ENCODE measurements around the gene TBC1D19. TPM values are rescaled to one million over a fixed set of nuclear protein-coding genes. Genes with fewer than 3 reads are reported as not detected.

Gene TBC1D19
- total and polyA plus RNA-seq, 2 donors (not counting 1 experiment from before 2014, with no cell fraction given) = 1.8 to 11.0 TPM

GRCh38 chr4:26792639-26793038 is 208.8 kb downstream of the TBC1D19 start:
- Mint-ChIP-seq H3K9me3 (ENCODE audit: insufficient read depth) (no peaks in the 10 kb centered on the region), H3K27me3 (peaks cover 17% of the 10 kb centered on the region), H3K27ac (no peak overlapping the region), H3K4me3 (no peak overlapping the region), H3K4me1 (peaks cover 10% of the 10 kb centered on the region)
- no peaks in the 10 kb centered on the region for H4K20me1 ChIP-seq (ENCODE audit: control insufficient read depth, insufficient read depth, low read length, poor library complexity, severe bottlenecking)
- no peak overlapping the region for H3K27ac ChIP-seq (ENCODE audit: low read length in 2 of 2)
- H3K36me3 ChIP-seq (replicated peaks in 1 of 2; ENCODE audit: control extremely low read depth in 1 of 2, control insufficient read depth in 1 of 2, extremely low read depth in 1 of 2, insufficient read depth in 2 of 2, low read length in 1 of 2) = no peaks in the 10 kb centered on the region
- H2AFZ ChIP-seq (ENCODE audit: insufficient read depth, low read depth, low read length, poor library complexity, severe bottlenecking) = no peak overlapping the region
- H3K9ac ChIP-seq (ENCODE audit: low read length) = no peak overlapping the region
- no peak for TF ChIP-seq EZH2 (IDR thresholded peaks at IDR 0.05; ENCODE audit: borderline replicate concordance, insufficient read depth, low read depth, low read length, poor library complexity, severe bottlenecking)
- no peak for TF ChIP-seq CTCF (IDR thresholded peaks at IDR 0.05)
- H3K79me2 ChIP-seq (ENCODE audit: control insufficient read depth, insufficient read depth, low read length) = no peaks in the 10 kb centered on the region
- ChIA-PET POLR2A (no interaction called here), CTCF (interaction anchor here (0.5 to 0.8 kb wide), 2 partner anchors 24 to 422 kb away, joined by 3 read pairs; no protein-coding TSS in a partner anchor)
- peaks cover 0 to 3% (median 0%) of the 10 kb centered on the region in 3 donors for H3K9me3 ChIP-seq (ENCODE audit: control extremely low read depth in 1 of 3, control insufficient read depth in 2 of 3, insufficient read depth in 1 of 3, low read length in 2 of 3)
- no peak for DNase-seq
- H3K4me1 ChIP-seq (ENCODE audit: control insufficient read depth in 2 of 2, insufficient read depth in 2 of 2, low read length in 2 of 2) = peaks cover 11% of the 10 kb centered on the region in 2 donors
- peaks cover 0 to 18% (median 6%) of the 10 kb centered on the region in 4 experiments for H3K27me3 ChIP-seq (replicated peaks in 1 of 4; ENCODE audit: control extremely low read depth in 1 of 4, control insufficient read depth in 3 of 4, insufficient read depth in 4 of 4, low read length in 3 of 4)
- no peak for ATAC-seq (ENCODE audit: low read depth)
- H3K4me3 ChIP-seq (ENCODE audit: control extremely low read depth in 1 of 5, extremely low read depth in 1 of 5, insufficient read depth in 1 of 5, low read depth in 2 of 5, low read length in 4 of 5) = no peak overlapping the region
- H3K4me2 ChIP-seq (replicated peaks; ENCODE audit: low read depth, low read length, poor library complexity, severe bottlenecking) = no peak overlapping the region
- intact Hi-C loops (cut with micrococcal nuclease) = no loop called here

GRCh38 chr4:26793735-26794134 is 209.9 kb downstream of the TBC1D19 start:
- Mint-ChIP-seq H3K27ac (no peak overlapping the region), H3K4me1 (no peaks in the 10 kb centered on the region), H3K4me3 (no peak overlapping the region), H3K27me3 (peaks cover 15% of the 10 kb centered on the region), H3K9me3 (ENCODE audit: insufficient read depth) (no peaks in the 10 kb centered on the region)
- ChIA-PET CTCF (no interaction called here), POLR2A (no interaction called here)
- ATAC-seq (ENCODE audit: low read depth) = no peak
- Histone ChIP-seq H3K4me1 (ENCODE audit: control insufficient read depth in 2 of 2, insufficient read depth in 2 of 2, low read length in 2 of 2) (peaks cover 0 to under 1% of the 10 kb centered on the region in 2 donors), H3K79me2 (ENCODE audit: control insufficient read depth, insufficient read depth, low read length) (no peaks in the 10 kb centered on the region), H3K9me3 (ENCODE audit: control extremely low read depth in 1 of 3, control insufficient read depth in 2 of 3, insufficient read depth in 1 of 3, low read length in 2 of 3) (peaks cover 0 to 7% (median 3%) of the 10 kb centered on the region in 3 donors), H3K36me3 (replicated peaks in 1 of 2; ENCODE audit: control extremely low read depth in 1 of 2, control insufficient read depth in 1 of 2, extremely low read depth in 1 of 2, insufficient read depth in 2 of 2, low read length in 1 of 2) (no peaks in the 10 kb centered on the region), H3K9ac (ENCODE audit: low read length) (no peak overlapping the region), H3K27ac (ENCODE audit: low read length in 2 of 2) (no peak overlapping the region), H2AFZ (ENCODE audit: insufficient read depth, low read depth, low read length, poor library complexity, severe bottlenecking) (no peak overlapping the region), H4K20me1 (ENCODE audit: control insufficient read depth, insufficient read depth, low read length, poor library complexity, severe bottlenecking) (no peaks in the 10 kb centered on the region), H3K27me3 (replicated peaks in 1 of 4; ENCODE audit: control extremely low read depth in 1 of 4, control insufficient read depth in 3 of 4, insufficient read depth in 4 of 4, low read length in 3 of 4) (peaks cover 0 to 10% (median 5%) of the 10 kb centered on the region in 4 experiments), H3K4me2 (replicated peaks; ENCODE audit: low read depth, low read length, poor library complexity, severe bottlenecking) (no peak overlapping the region), H3K4me3 (ENCODE audit: control extremely low read depth in 1 of 5, extremely low read depth in 1 of 5, insufficient read depth in 1 of 5, low read depth in 2 of 5, low read length in 4 of 5) (no peak overlapping the region)
- DNase-seq = no peak
- TF ChIP-seq EZH2 (IDR thresholded peaks at IDR 0.05; ENCODE audit: borderline replicate concordance, insufficient read depth, low read depth, low read length, poor library complexity, severe bottlenecking) (no peak), CTCF (IDR thresholded peaks at IDR 0.05) (no peak)
- intact Hi-C loops (cut with micrococcal nuclease) = no loop called here
- no CpG with 5 or more reads among the region's 2 CpGs for WGBS (ENCODE audit: insufficient coverage)
